ENCODE measurements around the gene RBPMS2. TPM values are rescaled to one million over a fixed set of nuclear protein-coding genes. Genes with fewer than 3 reads are reported as not detected.

RBPMS2 gene
- total RNA-seq, 1 experiment from 2014 or later: 181 TPM

DNA sequence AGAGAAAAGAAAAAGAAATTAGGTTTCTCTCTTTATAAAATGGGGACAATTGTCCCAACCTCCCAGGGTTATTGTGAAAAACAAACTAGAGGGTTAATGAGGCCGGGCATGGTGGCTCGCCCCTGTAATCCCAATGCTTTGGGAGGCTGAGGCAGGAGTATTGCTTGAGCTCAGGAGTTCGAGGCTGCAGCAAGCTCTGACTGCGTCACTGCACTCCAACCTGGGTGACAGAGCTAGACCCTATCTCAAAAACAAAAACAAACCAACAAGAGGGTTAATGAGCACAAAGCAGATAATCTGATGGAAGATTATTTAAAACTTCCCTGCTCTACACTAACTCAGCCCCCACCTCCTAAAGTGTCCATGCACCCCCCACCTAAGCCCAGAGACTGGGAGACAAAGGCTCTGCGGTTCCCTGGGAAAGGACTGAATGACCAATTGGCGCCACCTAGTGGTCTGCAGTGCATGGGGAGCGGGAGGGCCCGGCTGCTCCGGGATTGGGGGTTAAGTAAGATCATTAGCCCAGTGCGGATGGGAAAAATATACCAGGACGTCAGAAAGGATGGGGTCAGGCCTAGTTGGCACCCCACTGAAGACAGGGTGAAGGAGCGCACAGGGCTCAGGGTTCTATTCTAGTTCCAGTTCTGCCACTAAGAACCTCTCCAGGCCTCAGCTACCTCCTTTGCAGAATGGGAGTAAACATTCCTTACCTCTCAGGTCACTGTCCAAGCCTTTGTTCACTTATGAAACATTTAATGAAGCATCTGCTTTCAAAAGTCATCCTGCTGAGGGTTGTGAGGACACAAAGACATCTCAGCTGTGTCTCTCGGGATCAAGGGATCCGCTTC is 34.5 kb upstream of the RBPMS2 start:
- H3K9me3 Mint-ChIP-seq: no peaks in the 10 kb centered on the region
- Histone ChIP-seq H4K91ac (ENCODE audit: insufficient read length, low read depth, low read length) (peak overlapping the region; percentile 33), H3K18ac (ENCODE audit: insufficient read length, low read depth, low read length) (peak overlapping the region; percentile 49), H3K4me2 (ENCODE audit: insufficient read depth, insufficient read length, low read length) (peak overlapping the region; percentile 56), H3K9ac (ENCODE audit: extremely low read depth, insufficient read length, low read length) (peak overlapping the region; percentile 44), H4K20me1 (ENCODE audit: control insufficient read depth, insufficient read depth, insufficient read length) (no peaks in the 10 kb centered on the region), H3K27me3 (ENCODE audit: insufficient read depth, low read length) (no peaks in the 10 kb centered on the region), H4K5ac (ENCODE audit: insufficient read length, low read depth, low read length) (peak overlapping the region; percentile 59), H2BK20ac (ENCODE audit: low read depth, low read length, poor library complexity, severe bottlenecking) (no peak overlapping the region), H3K56ac (ENCODE audit: insufficient read length, low read depth, low read length) (no peak overlapping the region), H2BK12ac (ENCODE audit: insufficient read length, low read depth, low read length) (peak overlapping the region; percentile 19), H2AK5ac (ENCODE audit: insufficient read length, low read length) (no peak overlapping the region), H3K23me2 (ENCODE audit: insufficient read length, low read depth, low read length, poor library complexity, severe bottlenecking) (peaks cover 13% of the 10 kb centered on the region), H4K8ac (replicated peaks; ENCODE audit: insufficient read length, low read depth, low read length) (no peak overlapping the region), H3K23ac (ENCODE audit: insufficient read length, low read depth, low read length) (no peak overlapping the region), H3K4me1 (ENCODE audit: insufficient read depth, low read length) (peaks cover 14% of the 10 kb centered on the region), H3K27ac (ENCODE audit: insufficient read length, low read depth, low read length) (peak overlapping the region; percentile 90), H2BK120ac (ENCODE audit: low read depth, low read length, poor library complexity, severe bottlenecking) (peak overlapping the region; percentile 56), H3T11ph (ENCODE audit: low read length) (no peak overlapping the region), H3K79me2 (ENCODE audit: insufficient read depth, low read length) (no peaks in the 10 kb centered on the region), H3K4ac (ENCODE audit: low read depth, low read length) (no peak overlapping the region), H2BK5ac (ENCODE audit: insufficient read length, low read length) (peak overlapping the region; percentile 85), H3K9me3 (ENCODE audit: control insufficient read depth, low read depth, low read length) (no peaks in the 10 kb centered on the region), H3K14ac (ENCODE audit: insufficient read depth, low read length) (peak overlapping the region; percentile 43; the same call in 1 of the 2 replicates), H2BK15ac (ENCODE audit: low read depth, low read length) (no peak overlapping the region), H2AFZ (ENCODE audit: low read length) (no peak overlapping the region), H3K79me1 (ENCODE audit: insufficient read depth, low read depth, low read length, poor library complexity, severe bottlenecking) (no peaks in the 10 kb centered on the region)
- peaks cover 73 to 80% of the 10 kb centered on the region in 2 experiments for H3K4me1 Mint-ChIP-seq
- TF ChIP-seq CTCF (conservative IDR thresholded peaks at IDR 0.05): peak; percentile 96
- peak overlapping the region; percentile 60 to 75 for H3K4me3 Mint-ChIP-seq
- no peaks in the 10 kb centered on the region for H3K36me3 Mint-ChIP-seq (ENCODE audit: insufficient read depth in 1 of 3, low read depth in 3 of 3)
- H3K27ac Mint-ChIP-seq: peak overlapping the region; percentile 95 to 100 (median 98)
- H3K27me3 Mint-ChIP-seq (ENCODE audit: low read depth): no peaks in the 10 kb centered on the region
- no CpG with 5 or more reads among the region's 14 CpGs for WGBS (ENCODE audit: extremely low coverage, insufficient read length, low lambda C conversion rate)
- DNase-seq: peak; percentile 91
